Parathyroid adenoma (tissue), 2 donors: Measurements from ENCODE around the gene EMCN.
"Not testable (repeated sequence)": the region's sequence is repeated elsewhere in the genome, so short reads cannot be mapped to it uniquely, and the experiment has no call there.

Experiments used
- H2AFZ ChIP-seq: fragments of 300-600 bp; sonication (generic); one replicate; pipeline ENCODE4 v1.7.0; 2017; ENCODE audit warnings: antibody characterized with exemption, mild to moderate bottlenecking
- H3K27ac ChIP-seq: fragments of 300-600 bp; sonication (generic); one replicate; pipeline ENCODE4 v1.7.0; 2017
- H3K27me3 ChIP-seq: fragments of 300-600 bp; sonication (generic); one replicate; pipeline ENCODE4 v1.7.0; 2017; ENCODE audit warnings: low read length; ENCODE audit not compliant: control insufficient read depth, insufficient read depth
- H3K36me3 ChIP-seq: fragments of 300-600 bp; sonication (generic); one replicate; pipeline ENCODE4 v1.7.0; 2017; ENCODE audit warnings: low read length; ENCODE audit not compliant: control insufficient read depth, insufficient read depth
- H3K4me1 ChIP-seq: fragments of 300-600 bp; sonication (generic); one replicate; pipeline ENCODE4 v1.7.0; 2017; ENCODE audit warnings: control low read depth
- H3K4me2 ChIP-seq: fragments of 300-600 bp; sonication (generic); one replicate; pipeline ENCODE4 v1.7.0; 2017; ENCODE audit warnings: low read length
- H3K4me3 ChIP-seq: fragments of 300-600 bp; sonication (generic); one replicate; pipeline ENCODE4 v1.7.0; 2017; ENCODE audit warnings: low read depth, low read length
- H3K79me2 ChIP-seq: fragments of 300-600 bp; sonication (generic); one replicate; pipeline ENCODE4 v1.7.0; 2017; ENCODE audit warnings: control low read depth
- H3K9ac ChIP-seq: fragments of 300-600 bp; sonication (generic); one replicate; pipeline ENCODE4 v1.7.0; 2017; ENCODE audit warnings: mild to moderate bottlenecking
- H3K9me3 ChIP-seq: fragments of 300-600 bp; sonication (generic); one replicate; pipeline ENCODE4 v1.7.0; 2017; ENCODE audit warnings: low read length; ENCODE audit not compliant: control insufficient read depth
- CTCF ChIP-seq: fragments of 300-600 bp; sonication (generic); IDR thresholded peaks from one replicate; pipeline ENCODE4 v1.7.0; 2017; ENCODE audit warnings: antibody characterized with exemption, mild to moderate bottlenecking
- donor health status: primary hyperparathyroidism.

Gene EMCN

GRCh38 chr4:100391863-100392262 lies 126.0 kb downstream of the EMCN start:
- H3K9ac ChIP-seq: no peak overlapping the region
- no peaks in the 10 kb centered on the region for H3K27me3 ChIP-seq
- no peaks in the 10 kb centered on the region for H3K9me3 ChIP-seq
- H3K36me3 ChIP-seq: no peaks in the 10 kb centered on the region
- no peaks in the 10 kb centered on the region for H3K4me1 ChIP-seq
- no peaks in the 10 kb centered on the region for H3K79me2 ChIP-seq
- no peak for TF ChIP-seq CTCF
- no peak overlapping the region for H3K4me2 ChIP-seq
- H2AFZ ChIP-seq: no peak overlapping the region
- H3K27ac ChIP-seq: no peak overlapping the region
- no peak overlapping the region for H3K4me3 ChIP-seq

- no peak overlapping the region for H2AFZ ChIP-seq
- H3K79me2 ChIP-seq: no peaks in the 10 kb centered on the region
- no peaks in the 10 kb centered on the region for H3K9me3 ChIP-seq
- no peak for TF ChIP-seq CTCF
- H3K9ac ChIP-seq: no peak overlapping the region
- no peak overlapping the region for H3K4me2 ChIP-seq
- H3K27ac ChIP-seq: no peak overlapping the region
- H3K27me3 ChIP-seq: no peaks in the 10 kb centered on the region
- no peak overlapping the region for H3K4me3 ChIP-seq
- H3K4me1 ChIP-seq: no peaks in the 10 kb centered on the region
- H3K36me3 ChIP-seq: no peaks in the 10 kb centered on the region
Observed at GRCh38 chr4:100391086-100391485, 126.7 kb downstream of the EMCN start.

DNA sequence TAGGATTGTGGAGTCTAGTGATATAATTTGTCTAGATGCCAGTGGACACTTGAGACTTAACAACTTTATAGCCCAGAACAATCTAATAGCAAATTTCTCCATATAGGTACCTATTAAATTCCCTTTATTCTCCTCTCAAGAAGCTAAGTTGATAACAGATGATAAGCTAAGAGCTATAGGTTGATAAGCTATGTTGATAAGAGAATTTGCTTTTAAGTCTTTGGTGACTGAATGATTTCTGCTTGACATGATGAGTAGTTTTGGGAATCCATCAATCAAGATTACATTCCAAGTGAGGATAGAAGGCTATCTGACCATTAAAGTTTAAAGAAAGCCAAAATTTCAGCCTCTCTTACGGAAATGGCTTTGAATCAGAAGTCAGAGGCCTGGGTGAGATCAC lies 131.6 kb downstream of the EMCN start:
- TF ChIP-seq CTCF: no peak
- no peaks in the 10 kb centered on the region for H3K27me3 ChIP-seq
- no peaks in the 10 kb centered on the region for H3K79me2 ChIP-seq
- no peak overlapping the region for H3K27ac ChIP-seq
- no peak overlapping the region for H3K4me3 ChIP-seq
- H3K36me3 ChIP-seq: no peaks in the 10 kb centered on the region
- no peak overlapping the region for H3K9ac ChIP-seq
- no peaks in the 10 kb centered on the region for H3K9me3 ChIP-seq
- H3K4me1 ChIP-seq: no peaks in the 10 kb centered on the region
- no peak overlapping the region for H3K4me2 ChIP-seq
- no peak overlapping the region for H2AFZ ChIP-seq

DNA sequence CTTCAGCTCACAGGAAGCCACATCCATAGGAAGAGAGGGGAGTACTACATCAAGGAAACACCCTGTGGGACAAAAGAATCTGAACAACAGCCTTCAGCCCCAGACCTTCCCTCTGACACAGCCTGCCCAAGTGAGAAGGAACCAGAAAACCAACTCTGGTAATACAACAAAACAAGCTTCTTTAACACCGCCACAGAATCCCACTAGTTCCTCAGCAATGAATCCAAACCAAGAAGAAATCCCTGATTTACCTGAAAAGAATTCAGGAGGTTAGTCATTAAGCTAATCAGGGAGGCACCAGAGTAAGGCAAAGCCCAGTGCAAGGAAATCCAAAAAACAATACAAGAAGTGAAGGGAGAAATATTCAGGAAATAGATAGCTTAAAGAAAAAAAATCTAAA lies 137.4 kb downstream of the EMCN start:
- H3K27ac ChIP-seq, H3K36me3 ChIP-seq: not testable (repeated sequence)

GRCh38 chr4:100379583-100380105 lies 138.2 kb downstream of the EMCN start:
- Histone ChIP-seq H3K4me3 (no peak overlapping the region), H3K4me1 (no peaks in the 10 kb centered on the region), H3K9ac (no peak overlapping the region), H3K27me3 (no peaks in the 10 kb centered on the region), H2AFZ (no peak overlapping the region), H3K36me3 (no peaks in the 10 kb centered on the region), H3K4me2 (no peak overlapping the region), H3K79me2 (no peaks in the 10 kb centered on the region), H3K9me3 (no peaks in the 10 kb centered on the region), H3K27ac (no peak overlapping the region)
- TF ChIP-seq CTCF: no peak

More for the DNA sequence above, 137.4 kb downstream of the EMCN start:
- not testable (repeated sequence) for H2AFZ ChIP-seq, H3K4me3 ChIP-seq, H3K79me2 ChIP-seq, H3K27me3 ChIP-seq, H3K9me3 ChIP-seq, H3K9ac ChIP-seq, H3K4me2 ChIP-seq, H3K4me1 ChIP-seq
